ENCODE data around the gene TMEM72.

DNA sequence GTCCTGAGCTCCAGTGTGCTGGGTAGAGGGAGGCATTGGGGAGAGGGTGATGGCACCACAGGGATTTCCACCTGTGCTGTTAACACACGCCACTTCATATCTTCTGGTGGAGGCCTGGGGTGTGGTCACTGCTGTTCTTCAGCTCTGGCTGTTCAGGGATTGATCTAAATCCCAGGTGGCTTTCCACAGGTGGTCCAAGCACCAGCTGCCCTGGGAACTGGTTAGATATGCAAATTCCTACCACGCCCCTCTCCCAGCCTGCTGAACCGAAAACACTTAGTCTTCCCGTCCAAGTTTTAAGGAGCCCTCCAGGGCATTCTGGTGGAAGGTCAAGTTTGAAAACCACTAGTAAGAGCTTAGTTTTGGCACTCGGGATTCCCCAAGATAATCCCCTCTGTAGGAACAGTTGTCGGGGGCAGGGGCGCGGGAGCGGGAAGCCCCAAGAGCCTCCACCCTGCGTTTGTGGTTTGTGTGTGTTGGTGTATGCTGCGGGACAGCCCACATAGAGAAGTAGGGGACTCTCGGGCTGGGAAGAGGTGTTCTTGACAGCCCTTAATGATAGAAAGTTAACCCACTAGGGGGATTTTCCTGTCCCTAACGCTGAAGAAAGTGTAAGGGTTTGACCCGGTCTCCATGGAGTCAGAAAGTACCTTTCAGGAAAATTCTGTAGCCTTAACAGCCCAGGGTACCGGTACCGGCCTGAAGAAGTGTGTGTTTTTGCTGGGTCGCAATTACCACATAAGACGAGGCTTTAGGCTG, 62.4 kb downstream of the TMEM72 start:
- TF ChIP-seq, protein P1, sequence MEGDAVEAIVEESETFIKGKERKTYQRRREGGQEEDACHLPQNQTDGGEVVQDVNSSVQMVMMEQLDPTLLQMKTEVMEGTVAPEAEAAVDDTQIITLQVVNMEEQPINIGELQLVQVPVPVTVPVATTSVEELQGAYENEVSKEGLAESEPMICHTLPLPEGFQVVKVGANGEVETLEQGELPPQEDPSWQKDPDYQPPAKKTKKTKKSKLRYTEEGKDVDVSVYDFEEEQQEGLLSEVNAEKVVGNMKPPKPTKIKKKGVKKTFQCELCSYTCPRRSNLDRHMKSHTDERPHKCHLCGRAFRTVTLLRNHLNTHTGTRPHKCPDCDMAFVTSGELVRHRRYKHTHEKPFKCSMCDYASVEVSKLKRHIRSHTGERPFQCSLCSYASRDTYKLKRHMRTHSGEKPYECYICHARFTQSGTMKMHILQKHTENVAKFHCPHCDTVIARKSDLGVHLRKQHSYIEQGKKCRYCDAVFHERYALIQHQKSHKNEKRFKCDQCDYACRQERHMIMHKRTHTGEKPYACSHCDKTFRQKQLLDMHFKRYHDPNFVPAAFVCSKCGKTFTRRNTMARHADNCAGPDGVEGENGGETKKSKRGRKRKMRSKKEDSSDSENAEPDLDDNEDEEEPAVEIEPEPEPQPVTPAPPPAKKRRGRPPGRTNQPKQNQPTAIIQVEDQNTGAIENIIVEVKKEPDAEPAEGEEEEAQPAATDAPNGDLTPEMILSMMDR (IDR thresholded peaks at IDR 0.05): no peak
- TF ChIP-seq POLR2A (IDR thresholded peaks at IDR 0.05): no peak
- TF ChIP-seq POLR2AphosphoS5 (IDR thresholded peaks at IDR 0.05): no peak
